Body of pancreas (tissue), 4 donors: ENCODE results near the gene CLPTM1L.

Experiments used
- CTCF ChIP-seq, 7 experiments: fragments of 450-650 bp in 4 of 7; fragments of 200-600 bp in 3 of 7; sonication (generic) in 3 of 7; IDR thresholded peaks; one replicate each; pipeline ENCODE4 v1.5.1; 2016 to 2019; ENCODE audit warnings: antibody characterized with exemption in 7 of 7
- POLR2A ChIP-seq, 3 donors: fragments of 450-650 bp; IDR thresholded peaks; one replicate each; pipeline ENCODE4 v1.6.1; 2016; ENCODE audit warnings: antibody characterized with exemption in 3 of 3, mild to moderate bottlenecking in 2 of 3

- TF ChIP-seq CTCF (IDR thresholded peaks at IDR 0.05), result no peak
- TF ChIP-seq POLR2A (IDR thresholded peaks at IDR 0.05), result no peak
These were observed 21.1 kb downstream of the CLPTM1L start for GRCh38 chr5:1323803-1324173.
